NB4 (cell line): ENCODE data around the gene RASGRP1.

Experiments used
- DNase-seq: peaks from one replicate; pipeline ENCODE4 v3.0.0; 2010; ENCODE audit warnings: low read depth
- H3K4me3 ChIP-seq: one replicate; pipeline ENCODE4 v1.5.1; 2011; ENCODE audit warnings: mild to moderate bottlenecking, low read depth, low read length, moderate library complexity
- CTCF ChIP-seq: IDR thresholded peaks from one replicate; pipeline ENCODE4 v1.5.1; 2012; ENCODE audit warnings: low read depth, low read length
- MAX ChIP-seq: IDR thresholded peaks from 2 replicates; pipeline ENCODE4 v1.6.1; 2011; ENCODE audit warnings: low read depth, low read length
- MYC ChIP-seq: IDR thresholded peaks from 2 replicates; pipeline ENCODE4 v1.6.1; 2011; ENCODE audit warnings: low read depth, low read length
- POLR2A ChIP-seq: IDR thresholded peaks from 2 replicates; pipeline ENCODE4 v1.6.1; 2011; ENCODE audit warnings: mild to moderate bottlenecking; ENCODE audit not compliant: insufficient read length; ENCODE audit errors: extremely low read depth

Gene RASGRP1

DNA sequence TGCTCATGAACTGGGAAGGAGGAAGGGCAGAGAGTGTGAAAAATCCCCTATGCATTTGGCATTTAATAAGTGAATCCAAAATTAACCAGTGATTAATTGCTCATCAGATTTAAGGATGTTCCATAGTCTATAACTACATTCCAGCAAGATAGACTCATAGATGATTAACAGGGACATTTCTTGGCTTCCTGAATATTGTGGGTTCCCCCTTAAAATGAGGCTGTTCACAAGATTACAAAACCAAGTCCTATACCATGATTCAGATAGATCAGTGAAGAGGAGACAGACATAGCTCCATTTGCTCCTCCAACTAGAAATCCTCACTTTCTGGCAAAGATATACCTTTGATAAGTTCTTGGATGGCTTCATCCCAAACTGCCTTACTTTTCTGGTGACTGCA lies 15.4 kb downstream of the RASGRP1 start:
- TF ChIP-seq MYC (no peak), CTCF (no peak), MAX (no peak), POLR2A (no peak)
- no peak for DNase-seq

GRCh38 chr15:38547255-38547997 lies 17.2 kb downstream of the RASGRP1 start:
- DNase-seq, result no peak
- TF ChIP-seq MAX (no peak), POLR2A (no peak)
- H3K4me3 ChIP-seq, result no peak overlapping the region

More for the DNA sequence above, 15.4 kb downstream of the RASGRP1 start:
- H3K4me3 ChIP-seq, result no peak overlapping the region

DNA sequence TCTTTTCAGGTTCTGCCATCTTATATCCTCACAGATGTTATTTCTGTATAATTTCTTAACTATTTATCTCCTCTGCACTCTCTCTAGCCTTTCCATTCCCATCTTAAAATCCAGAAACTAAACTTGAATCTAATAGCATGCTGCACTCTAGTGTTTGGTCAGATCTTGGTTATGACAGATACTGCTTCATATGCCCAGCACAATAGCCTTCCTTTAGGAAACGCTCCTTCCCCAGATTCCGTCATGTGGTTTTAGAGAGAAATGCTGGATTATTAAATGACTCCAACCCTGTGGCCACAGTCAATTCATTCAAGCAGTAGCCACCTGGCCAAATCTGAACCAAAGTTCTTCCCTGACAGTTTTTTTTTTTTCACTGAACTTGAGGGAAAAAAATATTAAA lies 19.4 kb downstream of the RASGRP1 start:
- no peak for DNase-seq
- H3K4me3 ChIP-seq, result no peak overlapping the region
- TF ChIP-seq CTCF, result no peak
- no peak for TF ChIP-seq MYC
- no peak for TF ChIP-seq POLR2A
- no peak for TF ChIP-seq MAX

DNA sequence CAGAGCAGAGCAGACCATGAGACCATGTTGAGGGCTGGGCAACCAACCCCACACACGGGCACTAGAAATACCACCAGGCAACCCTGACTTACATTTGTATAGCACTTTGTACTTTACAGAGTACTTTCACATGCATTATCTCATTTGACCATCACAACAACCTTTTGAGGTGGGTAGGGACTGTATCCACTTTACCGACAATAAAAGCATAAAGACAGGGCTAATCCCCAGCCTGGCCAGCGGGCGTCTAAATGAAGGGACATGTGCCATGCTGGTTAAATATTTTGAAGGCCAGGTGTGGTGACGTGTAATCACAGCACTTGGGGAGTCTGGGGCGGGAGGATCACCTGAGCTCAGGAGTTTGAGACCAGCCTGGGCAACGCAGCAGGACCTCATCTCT lies 23.6 kb downstream of the RASGRP1 start:
- H3K4me3 ChIP-seq, result no peak overlapping the region
- no peak for DNase-seq
- TF ChIP-seq MYC, result no peak
- no peak for TF ChIP-seq MAX
- TF ChIP-seq POLR2A, result no peak
- TF ChIP-seq CTCF, result no peak

DNA sequence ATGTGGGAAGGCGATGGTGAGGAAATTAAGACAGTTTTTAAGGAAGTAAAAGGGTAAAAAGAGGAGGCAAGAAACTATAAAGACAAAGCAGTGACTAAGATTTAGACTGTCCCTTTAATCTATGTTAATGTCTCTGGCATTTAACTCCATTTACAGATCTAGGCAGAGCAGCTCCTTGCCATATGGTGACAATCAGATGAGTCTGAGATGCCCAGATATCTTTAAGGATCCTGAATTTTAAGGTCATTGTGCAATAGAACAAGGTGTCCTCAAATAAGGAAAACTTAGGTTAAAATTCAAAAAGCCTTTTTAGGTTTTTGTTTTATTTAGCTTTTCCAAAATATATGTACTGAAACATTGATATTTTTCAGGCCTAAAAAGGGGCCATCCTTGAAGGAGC lies 24.1 kb downstream of the RASGRP1 start:
- no peak for DNase-seq
- TF ChIP-seq MYC (no peak), CTCF (no peak), POLR2A (no peak), MAX (no peak)
- H3K4me3 ChIP-seq, result no peak overlapping the region

- DNase-seq, result no peak
- TF ChIP-seq POLR2A, result no peak
- no peak for TF ChIP-seq CTCF
- no peak for TF ChIP-seq MAX
- no peak for TF ChIP-seq MYC
- H3K4me3 ChIP-seq, result no peak overlapping the region
Measured at GRCh38 chr15:38539008-38539343, 25.6 kb downstream of the RASGRP1 start.
